ENCODE data around the gene ACTR10.

DNA sequence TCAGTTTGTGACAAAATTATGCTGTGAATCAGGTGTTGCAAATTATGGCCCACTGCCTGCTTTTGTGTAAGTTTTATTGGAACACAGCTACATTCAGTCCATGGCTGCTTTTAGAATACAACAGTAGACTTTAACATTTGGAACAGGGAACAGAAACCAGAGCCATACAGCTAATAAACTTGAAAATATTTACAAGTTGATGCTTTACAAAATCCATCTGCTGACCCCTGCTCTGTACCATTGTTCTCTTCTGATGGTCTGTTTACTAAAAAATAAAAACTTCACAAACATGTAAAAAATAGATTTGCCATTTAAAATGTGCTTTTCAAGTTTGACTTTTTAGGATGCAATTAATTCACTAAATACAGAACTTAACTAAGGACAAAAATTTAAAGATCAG lies 65.5 kb downstream of the ACTR10 start:
- TF ChIP-seq, protein P1, sequence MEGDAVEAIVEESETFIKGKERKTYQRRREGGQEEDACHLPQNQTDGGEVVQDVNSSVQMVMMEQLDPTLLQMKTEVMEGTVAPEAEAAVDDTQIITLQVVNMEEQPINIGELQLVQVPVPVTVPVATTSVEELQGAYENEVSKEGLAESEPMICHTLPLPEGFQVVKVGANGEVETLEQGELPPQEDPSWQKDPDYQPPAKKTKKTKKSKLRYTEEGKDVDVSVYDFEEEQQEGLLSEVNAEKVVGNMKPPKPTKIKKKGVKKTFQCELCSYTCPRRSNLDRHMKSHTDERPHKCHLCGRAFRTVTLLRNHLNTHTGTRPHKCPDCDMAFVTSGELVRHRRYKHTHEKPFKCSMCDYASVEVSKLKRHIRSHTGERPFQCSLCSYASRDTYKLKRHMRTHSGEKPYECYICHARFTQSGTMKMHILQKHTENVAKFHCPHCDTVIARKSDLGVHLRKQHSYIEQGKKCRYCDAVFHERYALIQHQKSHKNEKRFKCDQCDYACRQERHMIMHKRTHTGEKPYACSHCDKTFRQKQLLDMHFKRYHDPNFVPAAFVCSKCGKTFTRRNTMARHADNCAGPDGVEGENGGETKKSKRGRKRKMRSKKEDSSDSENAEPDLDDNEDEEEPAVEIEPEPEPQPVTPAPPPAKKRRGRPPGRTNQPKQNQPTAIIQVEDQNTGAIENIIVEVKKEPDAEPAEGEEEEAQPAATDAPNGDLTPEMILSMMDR (tag by site-specific recombination; IDR thresholded peaks at IDR 0.05), result no peak
- TF ChIP-seq ZNF174 (tag by site-specific recombination; IDR thresholded peaks at IDR 0.05), result no peak
- no peak for TF ChIP-seq GLIS2 (tag by site-specific recombination; IDR thresholded peaks at IDR 0.05)
- no peak for TF ChIP-seq ZNF654 (tag by site-specific recombination; IDR thresholded peaks at IDR 0.05; ENCODE audit: low read depth)
- no peak for TF ChIP-seq ZNF274 (IDR thresholded peaks at IDR 0.05; ENCODE audit: low read length)
- no peak for TF ChIP-seq ZNF274 (tag by site-specific recombination; IDR thresholded peaks at IDR 0.05; ENCODE audit: borderline replicate concordance)
- no peak for TF ChIP-seq ZNF629 (tag by site-specific recombination; IDR thresholded peaks at IDR 0.05)
- TF ChIP-seq, protein P2, sequence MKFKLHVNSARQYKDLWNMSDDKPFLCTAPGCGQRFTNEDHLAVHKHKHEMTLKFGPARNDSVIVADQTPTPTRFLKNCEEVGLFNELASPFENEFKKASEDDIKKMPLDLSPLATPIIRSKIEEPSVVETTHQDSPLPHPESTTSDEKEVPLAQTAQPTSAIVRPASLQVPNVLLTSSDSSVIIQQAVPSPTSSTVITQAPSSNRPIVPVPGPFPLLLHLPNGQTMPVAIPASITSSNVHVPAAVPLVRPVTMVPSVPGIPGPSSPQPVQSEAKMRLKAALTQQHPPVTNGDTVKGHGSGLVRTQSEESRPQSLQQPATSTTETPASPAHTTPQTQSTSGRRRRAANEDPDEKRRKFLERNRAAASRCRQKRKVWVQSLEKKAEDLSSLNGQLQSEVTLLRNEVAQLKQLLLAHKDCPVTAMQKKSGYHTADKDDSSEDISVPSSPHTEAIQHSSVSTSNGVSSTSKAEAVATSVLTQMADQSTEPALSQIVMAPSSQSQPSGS (tag by site-specific recombination; IDR thresholded peaks at IDR 0.05; ENCODE audit: low read depth), result no peak
- no peak for TF ChIP-seq ZNF610 (tag by site-specific recombination; IDR thresholded peaks at IDR 0.05; ENCODE audit: borderline replicate concordance)
- TF ChIP-seq ZBTB48 (tag by site-specific recombination; IDR thresholded peaks at IDR 0.05), result no peak
- TF ChIP-seq PRDM1 (tag by site-specific recombination; IDR thresholded peaks at IDR 0.05), result no peak
- TF ChIP-seq, protein P3, sequence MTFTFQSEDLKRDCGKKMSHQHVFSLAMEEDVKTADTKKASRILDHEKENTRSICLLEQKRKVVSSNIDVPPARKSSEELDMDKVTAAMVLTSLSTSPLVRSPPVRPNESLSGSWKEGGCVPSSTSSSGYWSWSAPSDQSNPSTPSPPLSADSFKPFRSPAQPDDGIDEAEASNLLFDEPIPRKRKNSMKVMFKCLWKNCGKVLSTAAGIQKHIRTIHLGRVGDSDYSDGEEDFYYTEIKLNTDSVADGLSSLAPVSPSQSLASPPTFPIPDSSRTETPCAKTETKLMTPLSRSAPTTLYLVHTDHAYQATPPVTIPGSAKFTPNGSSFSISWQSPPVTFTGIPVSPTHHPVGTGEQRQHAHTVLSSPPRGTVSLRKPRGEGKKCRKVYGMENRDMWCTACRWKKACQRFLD (tag by site-specific recombination; IDR thresholded peaks at IDR 0.05), result no peak
- TF ChIP-seq SALL2 (tag by site-specific recombination; IDR thresholded peaks at IDR 0.05; ENCODE audit: borderline replicate concordance), result no peak
